ENCODE data around the gene POLR3G. TPM values are rescaled to one million over a fixed set of nuclear protein-coding genes. Genes with fewer than 3 reads are reported as not detected.

The POLR3G gene
- total and polyA plus RNA-seq, 11 donors = 0.30 to 1.6 (median 0.62) TPM

DNA sequence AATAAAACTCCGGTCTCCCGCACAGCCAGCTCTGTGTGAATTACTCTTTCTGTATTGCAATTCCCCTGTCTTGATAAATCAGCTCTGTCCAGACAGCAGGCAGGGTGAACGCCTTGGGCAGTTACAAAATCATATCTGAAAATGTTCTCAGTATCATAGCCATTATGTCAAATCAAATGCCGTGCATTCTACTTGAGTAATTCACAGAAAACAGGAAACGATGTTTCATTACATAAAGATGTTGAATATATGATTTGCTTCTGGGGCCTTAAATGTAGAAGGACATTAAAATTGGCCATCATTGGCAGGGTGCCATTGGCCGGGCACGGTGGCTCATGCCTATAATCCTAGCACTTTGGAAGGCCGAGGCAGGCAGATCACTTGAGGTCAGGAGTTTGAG, 8.5 kb downstream of the POLR3G start:
- no peaks in the 10 kb centered on the region for H3K9me3 ChIP-seq
- intact Hi-C loops (cut with DNase I) = no loop called here
- no peaks in the 10 kb centered on the region for H3K27me3 ChIP-seq
- no peak overlapping the region for H3K27ac ChIP-seq
- ATAC-seq (no peak), DNase-seq (no peak)
- 89 to 93% (median 90%) methylated on average over 8 of the region's 8 CpGs for WGBS, 4 donors
- no peak overlapping the region for H3K4me3 ChIP-seq
- no peaks in the 10 kb centered on the region for H3K36me3 ChIP-seq
- TF ChIP-seq POLR2A (IDR thresholded peaks at IDR 0.05) = no peak
- TF ChIP-seq, protein P1, sequence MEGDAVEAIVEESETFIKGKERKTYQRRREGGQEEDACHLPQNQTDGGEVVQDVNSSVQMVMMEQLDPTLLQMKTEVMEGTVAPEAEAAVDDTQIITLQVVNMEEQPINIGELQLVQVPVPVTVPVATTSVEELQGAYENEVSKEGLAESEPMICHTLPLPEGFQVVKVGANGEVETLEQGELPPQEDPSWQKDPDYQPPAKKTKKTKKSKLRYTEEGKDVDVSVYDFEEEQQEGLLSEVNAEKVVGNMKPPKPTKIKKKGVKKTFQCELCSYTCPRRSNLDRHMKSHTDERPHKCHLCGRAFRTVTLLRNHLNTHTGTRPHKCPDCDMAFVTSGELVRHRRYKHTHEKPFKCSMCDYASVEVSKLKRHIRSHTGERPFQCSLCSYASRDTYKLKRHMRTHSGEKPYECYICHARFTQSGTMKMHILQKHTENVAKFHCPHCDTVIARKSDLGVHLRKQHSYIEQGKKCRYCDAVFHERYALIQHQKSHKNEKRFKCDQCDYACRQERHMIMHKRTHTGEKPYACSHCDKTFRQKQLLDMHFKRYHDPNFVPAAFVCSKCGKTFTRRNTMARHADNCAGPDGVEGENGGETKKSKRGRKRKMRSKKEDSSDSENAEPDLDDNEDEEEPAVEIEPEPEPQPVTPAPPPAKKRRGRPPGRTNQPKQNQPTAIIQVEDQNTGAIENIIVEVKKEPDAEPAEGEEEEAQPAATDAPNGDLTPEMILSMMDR (IDR thresholded peaks at IDR 0.05) = no peak
- no peaks in the 10 kb centered on the region for H3K4me1 ChIP-seq

DNA sequence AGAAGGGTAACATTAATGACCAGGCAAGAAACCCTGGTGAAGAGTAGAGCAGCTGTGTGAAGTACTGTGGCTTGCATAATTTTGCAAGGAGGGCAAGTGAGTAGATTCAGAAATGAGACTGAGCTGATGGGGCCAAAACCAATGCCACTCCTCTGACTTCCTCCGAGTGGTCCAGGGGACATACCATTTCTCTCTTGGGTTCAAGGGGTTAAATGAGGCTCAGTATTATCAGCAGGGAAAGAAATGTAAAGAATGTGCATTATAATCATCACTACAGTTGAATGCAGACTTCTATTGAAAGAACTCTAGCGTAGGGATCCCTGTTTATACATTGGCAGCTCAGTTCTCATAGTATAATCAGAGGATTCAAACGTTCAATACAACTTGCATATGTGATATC, 9.9 kb downstream of the POLR3G start:
- Histone ChIP-seq H3K9me3 (no peaks in the 10 kb centered on the region), H3K36me3 (no peaks in the 10 kb centered on the region), H3K27ac (no peak overlapping the region), H3K4me3 (no peak overlapping the region), H3K27me3 (no peaks in the 10 kb centered on the region), H3K4me1 (no peaks in the 10 kb centered on the region)
- DNase-seq = no peak
- WGBS, 4 donors = 42 to 55% (median 48%) methylated on average over 3 of the region's 3 CpGs
- no peak for TF ChIP-seq POLR2A (IDR thresholded peaks at IDR 0.05)
- TF ChIP-seq, protein P1 (IDR thresholded peaks at IDR 0.05) = no peak
- no peak for ATAC-seq
- intact Hi-C loops (cut with DNase I) = no loop called here

DNA sequence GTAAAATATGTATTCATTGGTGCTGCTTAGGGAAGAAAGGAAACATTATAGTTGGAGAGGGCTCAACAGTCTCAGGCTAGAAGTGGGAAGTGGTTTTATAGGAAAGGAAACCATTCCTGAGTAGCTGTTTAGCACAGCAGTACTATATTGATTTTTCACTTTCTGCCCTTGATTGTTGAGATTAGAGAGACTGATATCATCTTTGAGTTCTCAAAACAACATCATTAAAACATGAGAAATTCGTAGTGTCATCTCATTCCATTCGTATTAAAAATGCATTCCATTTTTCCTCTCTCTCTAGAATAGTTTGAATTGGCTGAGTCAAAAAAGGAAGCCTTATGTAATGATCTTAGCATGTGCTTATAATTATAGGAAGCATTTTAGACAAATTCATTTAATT, 14.1 kb downstream of the POLR3G start:
- H3K4me3 ChIP-seq = no peak overlapping the region
- no peaks in the 10 kb centered on the region for H3K36me3 ChIP-seq
- DNase-seq (no peak), ATAC-seq (no peak)
- H3K27me3 ChIP-seq = no peaks in the 10 kb centered on the region
- no peaks in the 10 kb centered on the region for H3K4me1 ChIP-seq
- intact Hi-C loops (cut with DNase I) = no loop called here
- no peak for TF ChIP-seq POLR2A (IDR thresholded peaks at IDR 0.05)
- TF ChIP-seq, protein P1 (IDR thresholded peaks at IDR 0.05) = no peak
- no peaks in the 10 kb centered on the region for H3K9me3 ChIP-seq
- WGBS, 4 donors = 47 to 56% (median 49%) methylated on average over 2 of the region's 2 CpGs
- H3K27ac ChIP-seq = no peak overlapping the region

DNA sequence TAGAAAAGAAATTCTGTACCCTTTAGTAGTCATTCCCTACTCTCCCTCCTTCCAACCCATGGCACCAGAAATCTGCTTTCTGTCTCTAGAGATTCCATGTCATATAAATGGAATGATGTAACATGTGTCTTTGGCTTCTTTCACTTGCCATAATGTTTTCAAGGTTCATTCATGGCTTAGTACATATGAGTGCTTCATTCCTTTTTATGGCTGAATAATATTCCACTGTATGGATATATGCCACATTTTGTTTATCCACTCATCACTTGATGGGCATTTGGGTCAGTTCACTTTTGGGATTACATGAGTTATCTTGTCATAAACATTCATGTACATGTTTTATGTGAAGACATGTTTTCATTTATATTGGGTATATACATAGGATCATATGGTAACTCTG, 19.4 kb downstream of the POLR3G start:
- no peak for DNase-seq
- no peak for ATAC-seq
- intact Hi-C loops (cut with DNase I) = no loop called here

More for the DNA sequence above, 19.4 kb downstream of the POLR3G start:
- Histone ChIP-seq H3K9me3 (peaks cover 0 to 15% (median 0%) of the 10 kb centered on the region in 12 donors), H3K4me1 (no peaks in the 10 kb centered on the region), H3K27ac (no peak overlapping the region), H3K27me3 (no peaks in the 10 kb centered on the region), H3K36me3 (no peaks in the 10 kb centered on the region), H3K4me3 (no peak overlapping the region)
- no peak for TF ChIP-seq POLR2A (IDR thresholded peaks at IDR 0.05)
- TF ChIP-seq, protein P1 (IDR thresholded peaks at IDR 0.05) = no peak

Measured in heart left ventricle (tissue), 16 donors.